ENCODE data around the gene C3orf85. TPM values are rescaled to one million over a fixed set of nuclear protein-coding genes. Genes with fewer than 3 reads are reported as not detected.

The C3orf85 gene
- total RNA-seq (2022) (not detected in 2 replicates), Bru-seq, nascent RNA (not detected), BruChase-seq, experiment 1, labeled RNA remaining after a 6-hour chase (not detected), BruChase-seq, experiment 2, labeled RNA remaining after a 2-hour chase (not detected)
- long read RNA-seq = 0 reads

DNA sequence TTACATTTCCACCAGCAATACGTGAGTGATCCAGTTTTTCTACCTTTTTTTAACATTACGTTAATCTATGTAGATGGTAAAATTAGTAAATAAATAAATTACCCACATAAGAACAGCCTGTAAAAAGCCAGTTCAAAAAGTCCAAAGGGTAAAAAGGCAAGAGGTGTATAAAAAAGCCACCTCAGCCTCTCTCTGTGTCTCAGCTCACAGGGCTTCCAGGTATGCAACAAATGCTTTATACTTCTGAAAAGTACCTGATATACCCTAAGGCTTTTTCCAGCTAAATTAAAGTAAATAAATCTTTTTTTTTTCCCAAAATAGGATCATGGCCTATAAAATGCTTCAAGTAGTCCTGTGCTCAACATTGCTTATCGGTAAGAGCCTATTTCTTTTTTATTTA lies at the start of gene C3orf85:
C3orf85 (plus strand) TSS at position 197 of the 400 bp plus-strand sequence; CDS start at position 326, 129 bp downstream.
- DNase-seq (ENCODE audit: unreplicated experiment) = no peak
- ChIA-PET POLR2A (no interaction called here), CTCF (no interaction called here)
- H3K27ac Mint-ChIP-seq (ENCODE audit: low read depth, unreplicated experiment) = no peak within 1 kb of the TSS
- no peak for TF ChIP-seq CTCF (IDR thresholded peaks at IDR 0.05; ENCODE audit: unreplicated experiment)
- H3K36me3 Mint-ChIP-seq (ENCODE audit: insufficient read depth, unreplicated experiment) = no peaks in the 10 kb centered on the region
- no peak within 1 kb of the TSS for H3K4me3 Mint-ChIP-seq (ENCODE audit: unreplicated experiment)
- intact Hi-C loops (cut with micrococcal nuclease) = no loop called here
- no TSS peak for BruUV-seq (replicated peaks)
- H3K27me3 Mint-ChIP-seq (ENCODE audit: insufficient read depth, unreplicated experiment) = no peaks in the 10 kb centered on the region
- peaks cover 6% of the 10 kb centered on the region for H3K9me3 Mint-ChIP-seq (ENCODE audit: unreplicated experiment)
- H3K4me1 Mint-ChIP-seq (ENCODE audit: insufficient read depth, unreplicated experiment) = no peaks in the 10 kb centered on the region

DNA sequence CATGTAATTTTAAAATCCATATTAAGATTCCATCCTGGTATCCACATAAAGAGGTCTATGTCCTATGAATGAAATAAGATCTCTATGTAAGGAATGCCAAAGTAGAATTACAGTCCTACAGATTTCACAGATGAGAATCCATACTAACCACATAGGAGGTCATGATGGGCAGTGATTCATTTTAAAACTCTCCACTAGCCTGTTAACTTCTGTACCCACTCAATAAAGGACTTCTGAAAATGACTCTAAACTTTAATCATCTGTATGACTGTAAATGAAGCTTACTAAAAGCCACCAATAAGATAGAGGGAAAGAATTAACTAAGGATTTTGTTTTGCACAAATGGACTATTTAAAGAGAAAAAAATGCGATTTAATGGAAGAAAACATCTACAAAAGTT lies 47.3 kb upstream of the C3orf85 start:
- intact Hi-C loops (cut with micrococcal nuclease) = no loop called here
- H3K9me3 Mint-ChIP-seq (ENCODE audit: unreplicated experiment) = no peaks in the 10 kb centered on the region
- no TSS peak for BruUV-seq (replicated peaks)

GRCh38 chr3:109091846-109092245 lies 44.7 kb upstream of the C3orf85 start:
- Mint-ChIP-seq H3K4me1 (ENCODE audit: insufficient read depth, unreplicated experiment) (no peaks in the 10 kb centered on the region), H3K4me3 (ENCODE audit: unreplicated experiment) (no peak overlapping the region), H3K36me3 (ENCODE audit: insufficient read depth, unreplicated experiment) (no peaks in the 10 kb centered on the region), H3K27ac (ENCODE audit: low read depth, unreplicated experiment) (no peak overlapping the region), H3K27me3 (ENCODE audit: insufficient read depth, unreplicated experiment) (no peaks in the 10 kb centered on the region), H3K9me3 (ENCODE audit: unreplicated experiment) (no peaks in the 10 kb centered on the region)
- DNase-seq (ENCODE audit: unreplicated experiment) = peak; percentile 8
- ChIA-PET POLR2A (interaction anchor here (0.7 to 1.2 kb wide), 3 partner anchors 14 to 68 kb away, joined by 3 to 4 read pairs (median 3); no protein-coding TSS in a partner anchor), CTCF (interaction anchor here (0.6 to 2.6 kb wide), 5 partner anchors 10 to 1654 kb away, joined by 3 to 19 read pairs (median 3); no protein-coding TSS in a partner anchor)
- no peak for TF ChIP-seq CTCF (IDR thresholded peaks at IDR 0.05; ENCODE audit: unreplicated experiment)
- no TSS peak for BruUV-seq (replicated peaks)
- intact Hi-C loops (cut with micrococcal nuclease) = no loop called here

More for the DNA sequence above, 47.3 kb upstream of the C3orf85 start:
- Mint-ChIP-seq H3K27me3 (ENCODE audit: insufficient read depth, unreplicated experiment) (no peaks in the 10 kb centered on the region), H3K4me3 (ENCODE audit: unreplicated experiment) (no peak overlapping the region), H3K4me1 (ENCODE audit: insufficient read depth, unreplicated experiment) (no peaks in the 10 kb centered on the region), H3K27ac (ENCODE audit: low read depth, unreplicated experiment) (no peak overlapping the region), H3K36me3 (ENCODE audit: insufficient read depth, unreplicated experiment) (no peaks in the 10 kb centered on the region)
- ChIA-PET POLR2A (no interaction called here), CTCF (no interaction called here)
- no peak for DNase-seq (ENCODE audit: unreplicated experiment)
- TF ChIP-seq CTCF (IDR thresholded peaks at IDR 0.05; ENCODE audit: unreplicated experiment) = no peak

- no peak for DNase-seq (ENCODE audit: unreplicated experiment)
- intact Hi-C loops (cut with micrococcal nuclease) = no loop called here
- H3K4me1 Mint-ChIP-seq (ENCODE audit: insufficient read depth, unreplicated experiment) = no peaks in the 10 kb centered on the region
- ChIA-PET CTCF (interaction anchor here (0.6 to 2.6 kb wide), 3 partner anchors 11 to 103 kb away, joined by 3 to 19 read pairs (median 5); no protein-coding TSS in a partner anchor), POLR2A (no interaction called here)
- no peaks in the 10 kb centered on the region for H3K27me3 Mint-ChIP-seq (ENCODE audit: insufficient read depth, unreplicated experiment)
- H3K36me3 Mint-ChIP-seq (ENCODE audit: insufficient read depth, unreplicated experiment) = no peaks in the 10 kb centered on the region
- no peaks in the 10 kb centered on the region for H3K9me3 Mint-ChIP-seq (ENCODE audit: unreplicated experiment)
- H3K4me3 Mint-ChIP-seq (ENCODE audit: unreplicated experiment) = no peak overlapping the region
- BruUV-seq (replicated peaks) = no TSS peak
- TF ChIP-seq CTCF (IDR thresholded peaks at IDR 0.05; ENCODE audit: unreplicated experiment) = no peak
- H3K27ac Mint-ChIP-seq (ENCODE audit: low read depth, unreplicated experiment) = no peak overlapping the region
Observed at GRCh38 chr3:109093561-109093960, 43.0 kb upstream of the C3orf85 start.
